Activated naive CD4-positive, alpha-beta T cell treated with anti-CD3 and anti-CD28 coated beads, Interleukin-2, amount 50 U/mL, for 24 hours (primary cell): ENCODE data around the gene PXDN.
"Not testable (repeated sequence)": the region's sequence is repeated elsewhere in the genome, so short reads cannot be mapped to it uniquely, and the experiment has no call there.

ENCODE experiments used
- H3K27ac Mint-ChIP-seq: one replicate; pipeline ENCODE4 v1.8.0; 2021; ENCODE audit warnings: mild to moderate bottlenecking, mixed read lengths
- H3K27me3 Mint-ChIP-seq: one replicate; pipeline ENCODE4 v1.8.0; 2021; ENCODE audit warnings: mixed read lengths
- H3K36me3 Mint-ChIP-seq: one replicate; pipeline ENCODE4 v1.8.0; 2021; ENCODE audit warnings: mixed read lengths
- H3K4me1 Mint-ChIP-seq: one replicate; pipeline ENCODE4 v1.8.0; 2021; ENCODE audit warnings: mixed read lengths
- H3K4me3 Mint-ChIP-seq: one replicate; pipeline ENCODE4 v1.8.0; 2021; ENCODE audit warnings: mild to moderate bottlenecking, mixed read lengths
- H3K9me3 Mint-ChIP-seq: one replicate; pipeline ENCODE4 v1.8.0; 2021; ENCODE audit warnings: mixed read lengths

The PXDN gene

DNA sequence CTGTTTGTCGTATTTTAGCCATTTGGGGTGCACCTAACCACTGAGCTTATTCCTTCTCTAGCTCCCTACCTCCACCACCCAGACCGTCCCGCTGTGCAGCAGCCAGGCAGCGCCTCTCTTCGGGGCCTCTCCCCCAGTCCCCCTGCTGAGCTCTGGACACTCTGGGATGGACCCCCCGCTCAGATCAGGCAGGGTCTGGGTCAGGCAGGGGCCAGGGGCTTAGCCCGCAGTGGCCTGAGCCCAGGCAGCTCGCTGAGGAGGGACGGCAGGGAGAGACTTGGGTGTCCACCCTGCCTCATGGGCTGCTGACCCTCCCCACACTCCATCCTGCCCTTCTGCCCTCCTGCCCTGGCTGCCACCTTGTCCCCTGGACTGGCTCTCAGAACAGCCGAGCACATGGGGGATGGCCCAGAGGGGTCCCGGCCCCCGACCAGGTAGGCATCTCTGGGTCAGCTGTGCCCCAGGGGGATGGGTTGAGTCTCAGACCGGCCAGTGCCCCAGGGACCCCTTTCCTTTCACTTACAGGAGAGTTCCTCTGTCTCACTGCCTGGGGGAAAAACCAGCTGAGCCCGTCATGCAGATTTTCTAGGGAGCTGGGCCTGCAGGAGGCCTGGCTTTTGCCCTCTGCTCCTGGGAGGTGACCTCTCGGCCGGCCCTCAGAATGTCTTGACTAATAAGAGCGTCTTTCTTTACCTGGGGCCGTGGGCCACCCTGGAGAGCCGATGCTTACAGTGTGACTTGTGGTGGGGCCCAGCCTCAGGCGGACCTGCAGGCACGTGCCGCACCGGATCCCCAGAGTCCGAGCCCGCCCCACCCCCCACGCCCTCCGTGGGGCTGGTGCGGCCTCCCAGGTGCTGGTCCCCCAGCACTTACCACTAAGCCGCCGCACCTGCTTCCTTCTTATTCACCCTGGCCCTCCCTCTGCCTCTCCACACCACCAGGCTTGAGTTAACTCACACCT, 22.8 kb upstream of the PXDN start:
- Mint-ChIP-seq H3K36me3 (no peaks in the 10 kb centered on the region), H3K27ac (no peak overlapping the region), H3K4me1 (no peaks in the 10 kb centered on the region), H3K27me3 (peaks cover 7% of the 10 kb centered on the region), H3K9me3 (no peaks in the 10 kb centered on the region), H3K4me3 (no peak overlapping the region)

- Mint-ChIP-seq H3K27me3 (peaks cover 7% of the 10 kb centered on the region), H3K27ac (no peak overlapping the region), H3K4me3 (no peak overlapping the region), H3K36me3 (no peaks in the 10 kb centered on the region), H3K4me1 (no peaks in the 10 kb centered on the region), H3K9me3 (no peaks in the 10 kb centered on the region)
These were observed 22.1 kb upstream of the PXDN start for GRCh38 chr2:1766425-1766824.

DNA sequence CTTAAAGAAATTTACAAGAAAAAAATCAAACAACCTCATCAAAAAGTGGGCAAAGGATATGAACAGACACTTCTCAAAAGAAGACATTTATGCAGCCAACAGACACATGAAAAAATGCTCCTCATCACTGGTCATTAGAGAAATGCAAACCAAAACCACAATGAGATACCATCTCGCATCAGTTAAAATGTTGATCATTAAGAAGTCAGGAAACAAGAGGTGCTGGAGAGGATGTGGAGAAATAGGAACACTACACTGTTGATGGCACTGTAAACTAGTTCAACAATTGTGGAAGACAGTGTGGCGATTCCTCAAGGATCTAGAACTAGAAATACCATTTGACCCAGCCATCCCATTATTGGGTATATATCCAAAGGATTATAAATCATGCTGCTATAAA, 20.9 kb upstream of the PXDN start:
- not testable (repeated sequence) for H3K27me3 Mint-ChIP-seq, H3K27ac Mint-ChIP-seq, H3K4me3 Mint-ChIP-seq, H3K9me3 Mint-ChIP-seq, H3K4me1 Mint-ChIP-seq, H3K36me3 Mint-ChIP-seq

DNA sequence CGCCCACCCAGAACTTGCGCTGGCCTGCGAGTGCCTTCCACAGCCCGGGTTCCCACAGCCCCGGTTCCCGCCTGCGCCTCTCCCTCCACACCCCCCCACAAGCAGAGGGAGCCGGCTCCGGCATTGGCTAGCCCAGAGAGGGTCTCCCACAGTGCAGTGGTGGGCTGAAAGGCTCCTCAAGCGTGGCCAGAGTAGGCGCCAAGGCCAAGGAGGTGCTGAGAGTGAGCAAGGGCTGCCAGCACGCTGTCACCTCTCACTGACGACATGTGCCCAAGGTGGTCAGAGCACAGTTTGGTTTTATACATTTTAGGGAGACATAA, 15.3 kb upstream of the PXDN start:
- no peaks in the 10 kb centered on the region for H3K4me1 Mint-ChIP-seq
- no peak overlapping the region for H3K4me3 Mint-ChIP-seq
- H3K27me3 Mint-ChIP-seq, result peaks cover 1% of the 10 kb centered on the region
- H3K9me3 Mint-ChIP-seq, result no peaks in the 10 kb centered on the region
- H3K36me3 Mint-ChIP-seq, result no peaks in the 10 kb centered on the region
- no peak overlapping the region for H3K27ac Mint-ChIP-seq

GRCh38 chr2:1758774-1759610, 14.7 kb upstream of the PXDN start:
- H3K27ac Mint-ChIP-seq, result no peak overlapping the region
- H3K36me3 Mint-ChIP-seq, result no peaks in the 10 kb centered on the region
- peaks cover 1% of the 10 kb centered on the region for H3K27me3 Mint-ChIP-seq
- H3K9me3 Mint-ChIP-seq, result no peaks in the 10 kb centered on the region
- no peak overlapping the region for H3K4me3 Mint-ChIP-seq
- H3K4me1 Mint-ChIP-seq, result no peaks in the 10 kb centered on the region

DNA sequence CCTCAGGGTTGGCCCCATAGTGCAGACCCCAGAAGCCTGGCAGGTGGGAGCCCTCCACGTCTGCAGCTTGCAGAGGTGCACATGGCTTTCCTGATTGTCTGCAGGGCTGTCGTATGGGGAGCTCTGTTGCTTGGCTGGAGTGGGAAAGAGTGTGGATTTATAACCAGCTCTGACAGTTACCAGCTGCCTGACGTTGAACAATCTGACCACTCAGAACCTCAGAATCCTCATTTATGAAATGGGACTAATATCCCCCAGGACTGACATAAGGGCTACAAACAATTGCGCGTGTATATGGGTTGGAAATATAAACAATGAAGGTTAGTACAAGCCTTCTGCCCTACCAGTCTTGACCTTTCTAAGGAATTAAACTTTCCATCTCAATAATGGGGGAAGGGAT, 13.9 kb upstream of the PXDN start:
- Mint-ChIP-seq H3K27me3 (peaks cover 1% of the 10 kb centered on the region), H3K27ac (no peak overlapping the region), H3K4me1 (no peaks in the 10 kb centered on the region), H3K4me3 (no peak overlapping the region), H3K9me3 (no peaks in the 10 kb centered on the region), H3K36me3 (no peaks in the 10 kb centered on the region)

DNA sequence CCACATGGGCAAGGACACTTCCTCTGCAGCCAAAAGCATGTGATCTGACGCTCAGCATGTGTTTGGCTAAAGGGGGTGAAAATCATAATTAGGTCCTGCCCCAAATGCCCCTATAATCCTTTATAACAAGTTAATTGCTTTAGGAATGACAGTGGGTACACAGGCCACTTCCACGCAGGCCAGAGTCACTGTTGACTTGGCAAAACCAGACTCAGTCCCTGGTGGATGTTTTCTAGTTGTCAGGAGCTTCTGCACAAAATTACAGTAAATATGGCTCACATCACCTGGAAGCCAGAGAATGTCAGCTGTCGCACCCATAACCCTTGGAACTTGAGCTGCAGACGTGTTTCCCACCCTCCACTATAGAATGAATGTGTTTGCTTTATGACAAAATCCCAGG, 13.3 kb upstream of the PXDN start:
- Mint-ChIP-seq H3K9me3 (no peaks in the 10 kb centered on the region), H3K27ac (no peak overlapping the region), H3K27me3 (peaks cover 1% of the 10 kb centered on the region), H3K36me3 (no peaks in the 10 kb centered on the region), H3K4me1 (no peaks in the 10 kb centered on the region), H3K4me3 (no peak overlapping the region)

DNA sequence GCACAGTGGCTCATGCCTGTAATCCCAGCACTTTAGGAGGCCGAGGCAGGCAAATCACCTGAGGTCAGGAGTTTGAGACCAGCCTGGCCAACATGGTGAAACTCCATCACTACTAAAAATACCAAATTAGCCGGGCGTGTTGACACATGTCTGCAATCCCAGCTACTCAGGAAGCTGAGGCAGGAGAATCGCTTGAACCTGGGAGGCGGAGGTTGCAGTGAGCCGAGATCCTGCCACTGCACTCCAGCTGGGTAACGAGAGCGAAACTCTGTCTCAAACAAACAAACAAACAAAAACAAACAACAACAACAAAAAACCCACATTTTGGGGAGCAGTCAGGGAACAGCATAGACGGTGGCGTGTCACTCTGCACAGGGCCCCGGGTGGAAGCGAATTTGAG, 12.8 kb upstream of the PXDN start:
- not testable (repeated sequence) for H3K4me1 Mint-ChIP-seq, H3K4me3 Mint-ChIP-seq, H3K9me3 Mint-ChIP-seq, H3K36me3 Mint-ChIP-seq, H3K27ac Mint-ChIP-seq, H3K27me3 Mint-ChIP-seq

DNA sequence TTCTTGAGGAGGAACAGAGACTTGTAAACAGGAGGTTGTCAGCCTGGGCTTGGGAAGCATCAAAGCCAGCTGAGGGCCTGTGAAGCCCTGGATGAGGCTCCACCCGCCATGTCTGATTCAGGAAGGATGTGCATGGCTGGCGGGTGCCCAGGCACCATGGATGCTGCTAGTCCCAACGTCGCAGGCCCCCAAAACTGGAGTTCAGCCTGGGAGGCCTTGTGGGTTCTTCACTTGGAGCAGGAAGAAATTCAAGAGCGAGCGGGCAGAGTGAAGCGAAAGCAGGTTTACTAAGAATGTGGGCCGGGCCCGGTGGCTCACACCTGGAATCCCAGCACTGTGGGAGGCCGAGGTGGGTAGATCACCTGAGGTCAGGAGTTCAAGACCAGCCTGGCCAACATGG, 12.1 kb upstream of the PXDN start:
- H3K27ac Mint-ChIP-seq, result no peak overlapping the region
- no peaks in the 10 kb centered on the region for H3K27me3 Mint-ChIP-seq
- no peaks in the 10 kb centered on the region for H3K4me1 Mint-ChIP-seq
- no peaks in the 10 kb centered on the region for H3K36me3 Mint-ChIP-seq
- H3K9me3 Mint-ChIP-seq, result no peaks in the 10 kb centered on the region
- H3K4me3 Mint-ChIP-seq, result no peak overlapping the region

DNA sequence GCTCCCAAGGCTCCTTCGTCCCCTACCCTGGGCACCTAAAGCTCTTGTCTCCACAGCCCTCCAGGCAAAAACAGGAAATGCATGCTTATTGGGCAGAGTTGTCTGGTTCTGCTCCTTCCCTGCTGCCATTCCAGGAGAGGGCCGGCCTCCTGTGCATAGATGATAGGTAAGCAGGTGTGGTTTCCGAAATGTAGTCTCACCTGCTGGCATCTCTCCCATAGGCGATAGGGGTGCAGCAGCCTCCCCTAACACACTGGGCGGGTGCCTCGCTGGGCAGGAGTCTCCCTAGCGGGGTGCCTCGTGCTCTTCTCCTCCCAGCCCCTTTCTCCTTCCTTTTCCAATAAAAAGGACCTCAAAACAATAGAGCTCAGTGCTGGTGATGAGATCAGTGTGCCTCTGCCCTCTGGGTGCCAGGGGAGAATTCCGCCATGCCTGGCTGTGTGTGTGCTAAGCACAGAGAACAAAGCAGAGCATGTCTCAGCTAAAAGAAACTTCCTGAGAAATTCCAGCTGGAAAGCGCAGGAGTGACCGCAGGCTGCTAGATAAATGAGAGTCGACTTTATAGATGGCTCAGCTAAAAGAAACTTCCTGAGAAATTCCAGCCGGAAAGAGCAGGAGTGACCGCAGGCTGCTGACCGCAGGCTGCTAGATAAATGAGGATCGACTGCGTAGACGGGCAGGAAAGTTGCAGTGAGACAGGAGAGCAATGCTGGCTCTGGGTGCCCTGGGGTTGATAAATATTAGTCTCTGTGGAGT, 11.3 kb upstream of the PXDN start:
- H3K27ac Mint-ChIP-seq, result no peak overlapping the region
- H3K4me3 Mint-ChIP-seq, result no peak overlapping the region
- H3K9me3 Mint-ChIP-seq, result no peaks in the 10 kb centered on the region
- no peaks in the 10 kb centered on the region for H3K4me1 Mint-ChIP-seq
- no peaks in the 10 kb centered on the region for H3K27me3 Mint-ChIP-seq
- H3K36me3 Mint-ChIP-seq, result no peaks in the 10 kb centered on the region

- no peaks in the 10 kb centered on the region for H3K9me3 Mint-ChIP-seq
- H3K4me3 Mint-ChIP-seq, result no peak overlapping the region
- H3K27me3 Mint-ChIP-seq, result no peaks in the 10 kb centered on the region
- H3K36me3 Mint-ChIP-seq, result no peaks in the 10 kb centered on the region
- H3K27ac Mint-ChIP-seq, result no peak overlapping the region
- no peaks in the 10 kb centered on the region for H3K4me1 Mint-ChIP-seq
These were observed 10.3 kb upstream of the PXDN start for GRCh38 chr2:1754461-1755170.

DNA sequence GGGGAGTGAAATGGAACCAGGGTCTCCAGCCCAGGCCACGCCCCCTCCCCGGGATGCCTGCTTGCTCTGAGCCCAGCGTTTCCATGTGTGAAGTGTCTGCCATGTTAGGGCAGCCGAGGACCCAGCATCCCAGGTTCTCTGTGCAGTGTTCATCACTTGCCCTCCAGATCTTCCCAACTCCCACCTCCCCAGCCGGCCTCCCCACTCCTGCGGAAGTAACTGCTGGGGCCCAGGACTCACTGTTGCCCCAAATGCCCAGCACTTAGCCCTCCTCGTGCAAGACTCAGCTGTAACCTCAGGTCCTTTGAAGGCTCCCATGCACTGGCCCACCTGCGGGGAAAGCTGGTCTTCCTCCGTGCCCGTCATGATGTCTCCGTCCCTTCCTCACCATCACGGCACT, 9.7 kb upstream of the PXDN start:
- H3K9me3 Mint-ChIP-seq, result no peaks in the 10 kb centered on the region
- H3K27me3 Mint-ChIP-seq, result no peaks in the 10 kb centered on the region
- H3K36me3 Mint-ChIP-seq, result no peaks in the 10 kb centered on the region
- no peaks in the 10 kb centered on the region for H3K4me1 Mint-ChIP-seq
- no peak overlapping the region for H3K27ac Mint-ChIP-seq
- H3K4me3 Mint-ChIP-seq, result no peak overlapping the region

- no peaks in the 10 kb centered on the region for H3K27me3 Mint-ChIP-seq
- H3K9me3 Mint-ChIP-seq, result no peaks in the 10 kb centered on the region
- no peak overlapping the region for H3K4me3 Mint-ChIP-seq
- H3K4me1 Mint-ChIP-seq, result no peaks in the 10 kb centered on the region
- no peaks in the 10 kb centered on the region for H3K36me3 Mint-ChIP-seq
- no peak overlapping the region for H3K27ac Mint-ChIP-seq
These were observed 8.4 kb upstream of the PXDN start for GRCh38 chr2:1752751-1753150.

- Mint-ChIP-seq H3K27ac (no peak overlapping the region), H3K4me3 (no peak overlapping the region), H3K36me3 (no peaks in the 10 kb centered on the region), H3K4me1 (no peaks in the 10 kb centered on the region), H3K9me3 (no peaks in the 10 kb centered on the region), H3K27me3 (peaks cover 2% of the 10 kb centered on the region)
These were observed 7.7 kb upstream of the PXDN start for GRCh38 chr2:1751767-1752725.
